Small intestine (tissue), 7 donors: Measurements from ENCODE around the gene KLK7. TPM values are rescaled to one million over a fixed set of nuclear protein-coding genes. Genes with fewer than 3 reads are reported as not detected.

Experiments
- DNase-seq, 2 donors: peaks; one replicate each; pipeline versions ENCODE4 v3.0.0 to v3.0.0-alpha.2; 2013
- FAIRE-seq: peaks from 2 replicates; lab custom pipeline; 2012; peaks lifted over from hg19 to GRCh38; lab: Jason Lieb, UNC
- H3K27ac ChIP-seq, 3 donors: one replicate each; pipeline ENCODE4 v1.5.1; 2013; ENCODE audit warnings: low read length in 2 of 3, mild to moderate bottlenecking in 2 of 3, control low read depth in 1 of 3, inconsistent platforms in 1 of 3, low read depth in 1 of 3, moderate library complexity in 1 of 3
- H3K27me3 ChIP-seq, 3 donors: one replicate each; pipeline ENCODE4 v1.6.1; 2013; ENCODE audit warnings: low read length in 3 of 3, inconsistent platforms in 1 of 3; ENCODE audit not compliant: control insufficient read depth in 3 of 3, insufficient read depth in 3 of 3
- H3K36me3 ChIP-seq, 3 donors: one replicate each; pipeline ENCODE4 v1.6.1; 2013; ENCODE audit warnings: low read length in 3 of 3, inconsistent platforms in 1 of 3, low read depth in 1 of 3, mild to moderate bottlenecking in 1 of 3, moderate library complexity in 1 of 3; ENCODE audit not compliant: control insufficient read depth in 3 of 3, insufficient read depth in 2 of 3
- H3K4me1 ChIP-seq, 3 donors: one replicate each; pipeline ENCODE4 v1.6.1; 2013; ENCODE audit warnings: low read length in 2 of 3, inconsistent platforms in 1 of 3, low read depth in 1 of 3, mild to moderate bottlenecking in 1 of 3, moderate library complexity in 1 of 3; ENCODE audit not compliant: control insufficient read depth in 3 of 3, insufficient read depth in 2 of 3
- H3K4me3 ChIP-seq, 3 donors: one replicate each; pipeline ENCODE4 v1.5.1; 2013; ENCODE audit warnings: low read length in 3 of 3, control low read depth in 1 of 3, inconsistent platforms in 1 of 3, low read depth in 1 of 3, mild to moderate bottlenecking in 1 of 3, moderate library complexity in 1 of 3
- H3K9me3 ChIP-seq, 2 donors: one replicate each; pipeline ENCODE4 v1.6.1; 2013; ENCODE audit warnings: low read depth in 1 of 2, low read length in 1 of 2; ENCODE audit not compliant: control insufficient read depth in 2 of 2, insufficient read depth in 1 of 2
- WGBS, 3 donors: extraction: QIAGEN DNeasy Blood & Tissue Kit; methylation state at CpG; one replicate each; pipeline ENCODE4 v1.1.7; 2013; 5-methylcytosine and 5-hydroxymethylcytosine counted together
- polyA plus RNA-seq, 4 donors: library from polyadenylated mRNA; stranded (reverse) in 3 of 4; unstranded in 1 of 4; fragments of 200-250 nt in 3 of 4; fragments of 120-200 nt in 1 of 4; gene quantifications; one replicate each; pipeline versions ENCODE4 v1.2.1 to v1.2.3, GENCODE V29; 2013
- donor health status: healthy with polysubstance abuse.
- donor health status: control.
- donor health status: control.
- donor health status: Bipolar disorder and iron deficiency.
- donor health status: healthy.

KLK7 gene
- polyA plus RNA-seq, 4 donors: 0.07 TPM; not detected in 3

- H3K27me3 ChIP-seq: peaks cover 0 to 5% (median 0%) of the 10 kb centered on the region in 3 donors
- H3K4me3 ChIP-seq: no peak overlapping the region
- H3K36me3 ChIP-seq: no peaks in the 10 kb centered on the region
- WGBS, 3 donors: 78 to 90% (median 79%) methylated on average over 4 of the region's 4 CpGs
- no peaks in the 10 kb centered on the region for H3K4me1 ChIP-seq
- no peak overlapping the region for H3K27ac ChIP-seq
- no peak for DNase-seq
- FAIRE-seq: no peak
- peaks cover 0 to 2% of the 10 kb centered on the region in 2 donors for H3K9me3 ChIP-seq
Measured at GRCh38 chr19:50947123-50947522, 36.6 kb downstream of the KLK7 start.

- Histone ChIP-seq H3K4me3 (no peak overlapping the region), H3K36me3 (no peaks in the 10 kb centered on the region), H3K27me3 (peaks cover 0 to 2% (median 0%) of the 10 kb centered on the region in 3 donors), H3K27ac (no peak overlapping the region), H3K9me3 (no peaks in the 10 kb centered on the region), H3K4me1 (no peaks in the 10 kb centered on the region)
- FAIRE-seq (no peak), DNase-seq (no peak)
- WGBS, 3 donors: 63 to 66% (median 64%) methylated on average over 4 of the region's 4 CpGs
Measured at GRCh38 chr19:50944795-50945194, 38.9 kb downstream of the KLK7 start.

GRCh38 chr19:50943074-50943828, 40.5 kb downstream of the KLK7 start:
- FAIRE-seq: no peak
- no peaks in the 10 kb centered on the region for H3K4me1 ChIP-seq
- H3K36me3 ChIP-seq: no peaks in the 10 kb centered on the region
- peaks cover 0 to 4% of the 10 kb centered on the region in 2 donors for H3K9me3 ChIP-seq
- no peak overlapping the region for H3K27ac ChIP-seq
- peaks cover 0 to 2% (median 0%) of the 10 kb centered on the region in 3 donors for H3K27me3 ChIP-seq
- DNase-seq: no peak
- H3K4me3 ChIP-seq: no peak overlapping the region
- WGBS, 3 donors: 76 to 81% (median 77%) methylated on average over 10 of the region's 10 CpGs

GRCh38 chr19:50939596-50939995, 44.1 kb downstream of the KLK7 start:
- DNase-seq (no peak), FAIRE-seq (no peak)
- Histone ChIP-seq H3K4me1 (no peaks in the 10 kb centered on the region), H3K36me3 (no peaks in the 10 kb centered on the region), H3K9me3 (peaks cover 0 to 4% of the 10 kb centered on the region in 2 donors), H3K27ac (no peak overlapping the region), H3K4me3 (no peak overlapping the region), H3K27me3 (peaks cover 0 to 2% (median 0%) of the 10 kb centered on the region in 3 donors)
- WGBS, 3 donors: 75 to 85% (median 80%) methylated on average over 2 of the region's 2 CpGs

GRCh38 chr19:50933640-50934039, 50.1 kb downstream of the KLK7 start:
- WGBS, 3 donors: 65 to 77% (median 70%) methylated on average over 8 of the region's 8 CpGs
- H3K4me1 ChIP-seq: no peaks in the 10 kb centered on the region
- H3K36me3 ChIP-seq: no peaks in the 10 kb centered on the region
- FAIRE-seq: no peak
- H3K27me3 ChIP-seq: peaks cover 0 to 2% (median 0%) of the 10 kb centered on the region in 3 donors
- H3K27ac ChIP-seq: no peak overlapping the region
- DNase-seq: no peak
- H3K4me3 ChIP-seq: no peak overlapping the region
- H3K9me3 ChIP-seq: no peaks in the 10 kb centered on the region

GRCh38 chr19:50932690-50933083, 51.0 kb downstream of the KLK7 start:
- H3K4me1 ChIP-seq: no peaks in the 10 kb centered on the region
- H3K4me3 ChIP-seq: no peak overlapping the region
- H3K36me3 ChIP-seq: no peaks in the 10 kb centered on the region
- DNase-seq: no peak
- no peaks in the 10 kb centered on the region for H3K9me3 ChIP-seq
- 46 to 70% (median 53%) methylated on average over 4 of the region's 4 CpGs for WGBS, 3 donors
- no peak for FAIRE-seq
- H3K27ac ChIP-seq: no peak overlapping the region
- H3K27me3 ChIP-seq: peaks cover 0 to 2% (median 0%) of the 10 kb centered on the region in 3 donors

GRCh38 chr19:50932018-50932689, 51.6 kb downstream of the KLK7 start:
- Histone ChIP-seq H3K4me1 (no peaks in the 10 kb centered on the region), H3K36me3 (no peaks in the 10 kb centered on the region), H3K27ac (no peak overlapping the region), H3K4me3 (no peak overlapping the region), H3K27me3 (peaks cover 0 to 2% (median 0%) of the 10 kb centered on the region in 3 donors), H3K9me3 (no peaks in the 10 kb centered on the region)
- no peak for DNase-seq
- 47 to 81% (median 65%) methylated on average over 11 of the region's 11 CpGs for WGBS, 3 donors
- no peak for FAIRE-seq

GRCh38 chr19:50931023-50931422, 52.7 kb downstream of the KLK7 start:
- Histone ChIP-seq H3K27me3 (peaks cover 0 to 2% (median 0%) of the 10 kb centered on the region in 3 donors), H3K9me3 (no peaks in the 10 kb centered on the region), H3K4me1 (no peaks in the 10 kb centered on the region), H3K4me3 (no peak overlapping the region), H3K36me3 (no peaks in the 10 kb centered on the region), H3K27ac (no peak overlapping the region)
- FAIRE-seq (no peak), DNase-seq (no peak)
